K562 (cell line): Measurements from ENCODE around the gene SLC35E3. TPM values are rescaled to one million over a fixed set of nuclear protein-coding genes. Genes with fewer than 3 reads are reported as not detected.

Source experiments
- C11orf30 ChIP-seq: fragments of 450-650 bp; IDR thresholded peaks from 2 replicates; pipeline ENCODE4 v1.6.1; 2016; ENCODE audit warnings: low read depth, mild to moderate bottlenecking
- CTBP1 ChIP-seq: fragments of 450-650 bp; IDR thresholded peaks from 2 replicates; pipeline ENCODE4 v1.6.1; 2016; ENCODE audit warnings: borderline replicate concordance
- EWSR1 ChIP-seq: fragments of 450-650 bp; IDR thresholded peaks from 2 replicates; pipeline ENCODE4 v1.6.1; 2018; ENCODE audit warnings: borderline replicate concordance, mild to moderate bottlenecking, low read depth, moderate library complexity; ENCODE audit not compliant: partially characterized antibody
- IFI16 ChIP-seq: fragments of 250-450 bp; sonication (Bioruptor Pico); IDR thresholded peaks from 2 replicates; pipeline ENCODE4 v2.1.2; 2022; ENCODE audit warnings: mild to moderate bottlenecking, inconsistent platforms
- MYBL2 ChIP-seq, 2 experiments: fragments of 450-650 bp in 1 of 2; sonication (generic) in 1 of 2; formaldehyde crosslinking in 1 of 2; IDR thresholded peaks; 2 replicates each; pipeline versions ENCODE4 v1.6.1 to v1.8.1; 2017 to 2022; ENCODE audit warnings: borderline replicate concordance in 1 of 2, inconsistent platforms in 1 of 2, low read depth in 1 of 2, mild to moderate bottlenecking in 1 of 2, missing genetic modification reagents in 1 of 2, moderate library complexity in 1 of 2
- NR3C1 ChIP-seq: sonication (generic); formaldehyde crosslinking; IDR thresholded peaks from 2 replicates; pipeline ENCODE4 v1.8.1; 2022; ENCODE audit warnings: missing genetic modification reagents
- SETDB1 ChIP-seq: IDR thresholded peaks from one replicate; pipeline ENCODE4 v1.6.1; 2012; ENCODE audit warnings: low read length, control low read depth, inconsistent platforms
- ZC3H8 ChIP-seq: fragments of 450-650 bp; IDR thresholded peaks from 2 replicates; pipeline ENCODE4 v1.6.1; 2017
- ZNF134 ChIP-seq: fragments of 250-450 bp; sonication (Bioruptor Pico); conservative IDR thresholded peaks from 2 replicates; pipeline ENCODE4 v1.4.0; 2020
- polyA plus RNA-seq, 8 experiments: library from polyadenylated mRNA; depleted of rRNA in 4 of 8; stranded (reverse) in 5 of 8; unstranded in 3 of 8; fragments of >200 nt; fragmentation: Nextera tagmentation in 2 of 8; fragmentation: Illumina TruSeq in 1 of 8; extraction: Ambion mirVana in 2 of 8; extraction: Trizol in 1 of 8; gene quantifications; 2 replicates each; pipeline versions ENCODE4 v1.2.1 to v1.2.3, GENCODE V29; 2011 to 2014; ENCODE audit warnings: inconsistent platforms in 1 of 8, missing spikeins in 1 of 8
- total RNA-seq, 7 experiments: library from RNA; depleted of rRNA in 6 of 7; stranded (reverse); fragments of >200 nt in 6 of 7; fragmentation: Illumina TruSeq in 2 of 7; extraction: Trizol in 2 of 7; gene quantifications; 2 replicates each; pipeline versions ENCODE4 v1.2.1 to v1.2.3, GENCODE V29; 2011 to 2021; ENCODE audit warnings: low replicate concordance in 1 of 7
- TF ChIP-seq, protein P1 (sequence below), 2 experiments: fragments of 450-650 bp in 1 of 2; IDR thresholded peaks; 2 replicates each; pipeline ENCODE4 v1.6.1; 2011 to 2017; ENCODE audit warnings: low read depth in 2 of 2, antibody characterized with exemption in 1 of 2, borderline replicate concordance in 1 of 2, low read length in 1 of 2, mild to moderate bottlenecking in 1 of 2, mixed read lengths in 1 of 2; ENCODE audit not compliant: control insufficient read depth in 1 of 2
- TF ChIP-seq, protein P2 (sequence below): IDR thresholded peaks from 2 replicates; pipeline ENCODE4 v1.6.1; 2014; ENCODE audit warnings: antibody characterized with exemption
- TF ChIP-seq, protein P3 (sequence below): fragments of 450-650 bp; formaldehyde crosslinking; IDR thresholded peaks from 2 replicates; pipeline ENCODE4 v1.4.0; 2022; ENCODE audit warnings: missing genetic modification characterization
- TF ChIP-seq, protein P4 (sequence below): sonication (generic); formaldehyde crosslinking; IDR thresholded peaks from 2 replicates; pipeline ENCODE4 v1.8.1; 2023; ENCODE audit warnings: missing genetic modification reagents, mild to moderate bottlenecking, borderline replicate concordance

SLC35E3 gene
- total and polyA plus RNA-seq, 9 of the 15 experiments (the other 6 are each of a cell fraction or from before 2014, with no cell fraction given): 1.2 to 5.9 (median 3.8) TPM

DNA sequence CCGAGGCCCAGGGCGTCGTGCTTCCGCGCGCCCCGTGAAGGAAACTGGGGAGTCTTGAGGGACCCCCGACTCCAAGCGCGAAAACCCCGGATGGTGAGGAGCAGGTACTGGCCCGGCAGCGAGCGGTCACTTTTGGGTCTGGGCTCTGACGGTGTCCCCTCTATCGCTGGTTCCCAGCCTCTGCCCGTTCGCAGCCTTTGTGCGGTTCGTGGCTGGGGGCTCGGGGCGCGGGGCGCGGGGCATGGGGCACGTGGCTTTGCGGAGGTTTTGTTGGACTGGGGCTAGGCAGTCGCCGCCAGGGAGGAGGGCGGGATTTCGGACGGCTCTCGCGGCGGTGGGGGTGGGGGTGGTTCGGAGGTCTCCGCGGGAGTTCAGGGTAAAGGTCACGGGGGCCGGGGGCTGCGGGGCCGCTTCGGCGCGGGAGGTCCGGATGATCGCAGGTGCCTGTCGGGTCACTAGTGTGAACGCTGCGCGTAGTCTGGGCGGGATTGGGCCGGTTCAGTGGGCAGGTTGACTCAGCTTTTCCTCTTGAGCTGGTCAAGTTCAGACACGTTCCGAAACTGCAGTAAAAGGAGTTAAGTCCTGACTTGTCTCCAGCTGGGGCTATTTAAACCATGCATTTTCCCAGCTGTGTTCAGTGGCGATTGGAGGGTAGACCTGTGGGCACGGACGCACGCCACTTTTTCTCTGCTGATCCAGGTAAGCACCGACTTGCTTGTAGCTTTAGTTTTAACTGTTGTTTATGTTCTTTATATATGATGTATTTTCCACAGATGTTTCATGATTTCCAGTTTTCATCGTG, 62.6 kb downstream of the SLC35E3 start (continued):
- TF ChIP-seq MYBL2 (IDR thresholded peaks at IDR 0.05; ENCODE audit: low read depth) (no peak), MYBL2 (CRISPR knock-in tag; IDR thresholded peaks at IDR 0.05; ENCODE audit: borderline replicate concordance) (no peak), ZC3H8 (no peak), ZNF134 (CRISPR knock-in tag) (no peak), SETDB1 (no peak), C11orf30 (peak; percentile 76), CTBP1 (no peak), IFI16 (CRISPR knock-in tag) (no peak), NR3C1 (0 out of 2 replicates have a peak, but pooled peaks have one; percentile 21), EWSR1 (no peak)
- TF ChIP-seq, protein P1, sequence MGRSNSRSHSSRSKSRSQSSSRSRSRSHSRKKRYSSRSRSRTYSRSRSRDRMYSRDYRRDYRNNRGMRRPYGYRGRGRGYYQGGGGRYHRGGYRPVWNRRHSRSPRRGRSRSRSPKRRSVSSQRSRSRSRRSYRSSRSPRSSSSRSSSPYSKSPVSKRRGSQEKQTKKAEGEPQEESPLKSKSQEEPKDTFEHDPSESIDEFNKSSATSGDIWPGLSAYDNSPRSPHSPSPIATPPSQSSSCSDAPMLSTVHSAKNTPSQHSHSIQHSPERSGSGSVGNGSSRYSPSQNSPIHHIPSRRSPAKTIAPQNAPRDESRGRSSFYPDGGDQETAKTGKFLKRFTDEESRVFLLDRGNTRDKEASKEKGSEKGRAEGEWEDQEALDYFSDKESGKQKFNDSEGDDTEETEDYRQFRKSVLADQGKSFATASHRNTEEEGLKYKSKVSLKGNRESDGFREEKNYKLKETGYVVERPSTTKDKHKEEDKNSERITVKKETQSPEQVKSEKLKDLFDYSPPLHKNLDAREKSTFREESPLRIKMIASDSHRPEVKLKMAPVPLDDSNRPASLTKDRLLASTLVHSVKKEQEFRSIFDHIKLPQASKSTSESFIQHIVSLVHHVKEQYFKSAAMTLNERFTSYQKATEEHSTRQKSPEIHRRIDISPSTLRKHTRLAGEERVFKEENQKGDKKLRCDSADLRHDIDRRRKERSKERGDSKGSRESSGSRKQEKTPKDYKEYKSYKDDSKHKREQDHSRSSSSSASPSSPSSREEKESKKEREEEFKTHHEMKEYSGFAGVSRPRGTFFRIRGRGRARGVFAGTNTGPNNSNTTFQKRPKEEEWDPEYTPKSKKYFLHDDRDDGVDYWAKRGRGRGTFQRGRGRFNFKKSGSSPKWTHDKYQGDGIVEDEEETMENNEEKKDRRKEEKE (IDR thresholded peaks at IDR 0.05; ENCODE audit: borderline replicate concordance in 1 of 2, control insufficient read depth in 1 of 2, low read depth in 2 of 2, low read length in 1 of 2): no peak
- TF ChIP-seq, protein P2, sequence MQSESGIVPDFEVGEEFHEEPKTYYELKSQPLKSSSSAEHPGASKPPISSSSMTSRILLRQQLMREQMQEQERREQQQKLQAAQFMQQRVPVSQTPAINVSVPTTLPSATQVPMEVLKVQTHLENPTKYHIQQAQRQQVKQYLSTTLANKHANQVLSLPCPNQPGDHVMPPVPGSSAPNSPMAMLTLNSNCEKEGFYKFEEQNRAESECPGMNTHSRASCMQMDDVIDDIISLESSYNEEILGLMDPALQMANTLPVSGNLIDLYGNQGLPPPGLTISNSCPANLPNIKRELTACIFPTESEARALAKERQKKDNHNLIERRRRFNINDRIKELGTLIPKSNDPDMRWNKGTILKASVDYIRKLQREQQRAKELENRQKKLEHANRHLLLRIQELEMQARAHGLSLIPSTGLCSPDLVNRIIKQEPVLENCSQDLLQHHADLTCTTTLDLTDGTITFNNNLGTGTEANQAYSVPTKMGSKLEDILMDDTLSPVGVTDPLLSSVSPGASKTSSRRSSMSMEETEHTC: no peak; the same call in 1 of the 2 replicates
- TF ChIP-seq, protein P3, sequence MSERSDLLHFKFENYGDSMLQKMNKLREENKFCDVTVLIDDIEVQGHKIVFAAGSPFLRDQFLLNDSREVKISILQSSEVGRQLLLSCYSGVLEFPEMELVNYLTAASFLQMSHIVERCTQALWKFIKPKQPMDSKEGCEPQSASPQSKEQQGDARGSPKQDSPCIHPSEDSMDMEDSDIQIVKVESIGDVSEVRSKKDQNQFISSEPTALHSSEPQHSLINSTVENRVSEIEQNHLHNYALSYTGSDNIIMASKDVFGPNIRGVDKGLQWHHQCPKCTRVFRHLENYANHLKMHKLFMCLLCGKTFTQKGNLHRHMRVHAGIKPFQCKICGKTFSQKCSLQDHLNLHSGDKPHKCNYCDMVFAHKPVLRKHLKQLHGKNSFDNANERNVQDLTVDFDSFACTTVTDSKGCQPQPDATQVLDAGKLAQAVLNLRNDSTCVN: no peak
- TF ChIP-seq, protein P4, sequence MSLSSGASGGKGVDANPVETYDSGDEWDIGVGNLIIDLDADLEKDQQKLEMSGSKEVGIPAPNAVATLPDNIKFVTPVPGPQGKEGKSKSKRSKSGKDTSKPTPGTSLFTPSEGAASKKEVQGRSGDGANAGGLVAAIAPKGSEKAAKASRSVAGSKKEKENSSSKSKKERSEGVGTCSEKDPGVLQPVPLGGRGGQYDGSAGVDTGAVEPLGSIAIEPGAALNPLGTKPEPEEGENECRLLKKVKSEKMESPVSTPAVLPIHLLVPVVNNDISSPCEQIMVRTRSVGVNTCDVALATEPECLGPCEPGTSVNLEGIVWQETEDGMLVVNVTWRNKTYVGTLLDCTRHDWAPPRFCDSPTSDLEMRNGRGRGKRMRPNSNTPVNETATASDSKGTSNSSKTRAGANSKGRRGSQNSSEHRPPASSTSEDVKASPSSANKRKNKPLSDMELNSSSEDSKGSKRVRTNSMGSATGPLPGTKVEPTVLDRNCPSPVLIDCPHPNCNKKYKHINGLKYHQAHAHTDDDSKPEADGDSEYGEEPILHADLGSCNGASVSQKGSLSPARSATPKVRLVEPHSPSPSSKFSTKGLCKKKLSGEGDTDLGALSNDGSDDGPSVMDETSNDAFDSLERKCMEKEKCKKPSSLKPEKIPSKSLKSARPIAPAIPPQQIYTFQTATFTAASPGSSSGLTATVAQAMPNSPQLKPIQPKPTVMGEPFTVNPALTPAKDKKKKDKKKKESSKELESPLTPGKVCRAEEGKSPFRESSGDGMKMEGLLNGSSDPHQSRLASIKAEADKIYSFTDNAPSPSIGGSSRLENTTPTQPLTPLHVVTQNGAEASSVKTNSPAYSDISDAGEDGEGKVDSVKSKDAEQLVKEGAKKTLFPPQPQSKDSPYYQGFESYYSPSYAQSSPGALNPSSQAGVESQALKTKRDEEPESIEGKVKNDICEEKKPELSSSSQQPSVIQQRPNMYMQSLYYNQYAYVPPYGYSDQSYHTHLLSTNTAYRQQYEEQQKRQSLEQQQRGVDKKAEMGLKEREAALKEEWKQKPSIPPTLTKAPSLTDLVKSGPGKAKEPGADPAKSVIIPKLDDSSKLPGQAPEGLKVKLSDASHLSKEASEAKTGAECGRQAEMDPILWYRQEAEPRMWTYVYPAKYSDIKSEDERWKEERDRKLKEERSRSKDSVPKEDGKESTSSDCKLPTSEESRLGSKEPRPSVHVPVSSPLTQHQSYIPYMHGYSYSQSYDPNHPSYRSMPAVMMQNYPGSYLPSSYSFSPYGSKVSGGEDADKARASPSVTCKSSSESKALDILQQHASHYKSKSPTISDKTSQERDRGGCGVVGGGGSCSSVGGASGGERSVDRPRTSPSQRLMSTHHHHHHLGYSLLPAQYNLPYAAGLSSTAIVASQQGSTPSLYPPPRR: no peak
